GM12864 (cell line): ENCODE results near the gene TAF5L.

Experiments used
- DNase-seq: peaks from one replicate; pipeline ENCODE4 v3.0.0-alpha.2; 2011; ENCODE audit warnings: low read depth
- H3K4me3 ChIP-seq: 2 replicates; pipeline ENCODE4 v1.5.1; 2011; ENCODE audit warnings: mild to moderate bottlenecking, low read depth, low read length, control low read depth
- CTCF ChIP-seq: IDR thresholded peaks from 2 replicates; pipeline ENCODE4 v1.5.1; 2011; ENCODE audit warnings: low read depth, mild to moderate bottlenecking, moderate library complexity, low read length, control low read depth, inconsistent platforms; ENCODE audit errors: missing control alignments

The TAF5L gene

GRCh38 chr1:229665912-229666558 lies 40.1 kb upstream of the TAF5L start:
- no peak for DNase-seq
- no peak overlapping the region for H3K4me3 ChIP-seq
- TF ChIP-seq CTCF = no peak

GRCh38 chr1:229664133-229664689 lies 38.3 kb upstream of the TAF5L start:
- DNase-seq = peak; percentile 24
- no peak for TF ChIP-seq CTCF
- H3K4me3 ChIP-seq = no peak overlapping the region

GRCh38 chr1:229661897-229662296 lies 36.0 kb upstream of the TAF5L start:
- DNase-seq = no peak
- TF ChIP-seq CTCF = no peak
- no peak overlapping the region for H3K4me3 ChIP-seq

- TF ChIP-seq CTCF = peak; percentile 93
- no peak for DNase-seq
- H3K4me3 ChIP-seq = no peak overlapping the region
Measured at GRCh38 chr1:229661022-229661877, 35.3 kb upstream of the TAF5L start.

- DNase-seq = no peak
- H3K4me3 ChIP-seq = no peak overlapping the region
- TF ChIP-seq CTCF = no peak
Measured at GRCh38 chr1:229657993-229658755, 32.3 kb upstream of the TAF5L start.

GRCh38 chr1:229655781-229656180 lies 29.9 kb upstream of the TAF5L start:
- no peak for TF ChIP-seq CTCF
- no peak for DNase-seq
- no peak overlapping the region for H3K4me3 ChIP-seq
